NCI-H146 treated with DMSO at 0.1 percent for 48 hours (cell line): ENCODE measurements around the gene CHKB.
"Not testable (repeated sequence)": the region's sequence is repeated elsewhere in the genome, so short reads cannot be mapped to it uniquely, and the experiment has no call there.

Experiments used
- DNase-seq: peaks from one replicate; lab custom pipeline; 2025; ENCODE audit not compliant: unreplicated experiment; lab: John Stamatoyannopoulos, UW

Gene CHKB

GRCh38 chr22:50551160-50551752 is 31.4 kb downstream of the CHKB start:
- no peak for DNase-seq

GRCh38 chr22:50550395-50550794 is 32.3 kb downstream of the CHKB start:
- DNase-seq: no peak

GRCh38 chr22:50548921-50549790 is 33.5 kb downstream of the CHKB start:
- peak; percentile 8 for DNase-seq

- DNase-seq: no peak
These were observed 34.4 kb downstream of the CHKB start for GRCh38 chr22:50548040-50548920.

GRCh38 chr22:50547263-50547985 is 35.2 kb downstream of the CHKB start:
- no peak for DNase-seq

GRCh38 chr22:50546326-50547262 is 36.1 kb downstream of the CHKB start:
- no peak for DNase-seq

- DNase-seq: no peak
These were observed 36.9 kb downstream of the CHKB start, which contains the start of gene KLHDC7B for GRCh38 chr22:50545522-50546325. KLHDC7B (plus strand) TSS chr22:50545899; CDS start chr22:50546244, 345 bp downstream.

GRCh38 chr22:50544746-50545253 is 37.8 kb downstream of the CHKB start:
- no peak for DNase-seq

GRCh38 chr22:50544078-50544745 is 38.4 kb downstream of the CHKB start:
- peak; percentile 16 for DNase-seq

GRCh38 chr22:50542416-50542927 is 40.2 kb downstream of the CHKB start:
- no peak for DNase-seq

- not testable (repeated sequence) for DNase-seq
These were observed 41.0 kb downstream of the CHKB start for GRCh38 chr22:50541667-50542026.

- DNase-seq: no peak
These were observed 42.3 kb downstream of the CHKB start for GRCh38 chr22:50540381-50540780.

- DNase-seq: no peak
These were observed 44.9 kb downstream of the CHKB start for GRCh38 chr22:50537765-50538164.

GRCh38 chr22:50536226-50536625 is 46.4 kb downstream of the CHKB start:
- DNase-seq: no peak

GRCh38 chr22:50535113-50535512 is 47.5 kb downstream of the CHKB start:
- DNase-seq: no peak

- DNase-seq: not testable (repeated sequence)
These were observed 48.6 kb downstream of the CHKB start for GRCh38 chr22:50533856-50534711.
